Uterus (tissue), 4 donors: Measurements from ENCODE around the gene DNAAF3. TPM values are rescaled to one million over a fixed set of nuclear protein-coding genes. Genes with fewer than 3 reads are reported as not detected.

Experiments
- DNase-seq, 2 donors: peaks; one replicate each; pipeline ENCODE4 v3.0.0-alpha.2; 2019 to 2020
- H3K27ac ChIP-seq, 2 donors: fragments of 200-600 bp; sonication (generic); 1 replicate in 1 of 2; 2 replicates in 1 of 2; pipeline ENCODE4 v1.5.1; 2016 to 2018
- H3K27me3 ChIP-seq, 2 donors: fragments of 200-600 bp; sonication (generic); one replicate each; pipeline ENCODE4 v1.5.1; 2018 to 2019; ENCODE audit warnings: control low read depth in 1 of 2
- H3K36me3 ChIP-seq, 2 donors: fragments of 200-600 bp; sonication (generic); one replicate each; pipeline ENCODE4 v1.5.1; 2019; ENCODE audit warnings: control low read depth in 1 of 2
- H3K4me1 ChIP-seq, 2 donors: fragments of 200-600 bp; sonication (generic); one replicate each; pipeline ENCODE4 v1.5.1; 2018 to 2019; ENCODE audit warnings: control low read depth in 1 of 2
- H3K4me3 ChIP-seq, 2 donors: fragments of 200-600 bp; sonication (generic); 1 replicate in 1 of 2; 2 replicates in 1 of 2; pipeline ENCODE4 v1.5.1; 2018 to 2019; ENCODE audit warnings: mild to moderate bottlenecking in 1 of 2
- H3K9me3 ChIP-seq, 2 donors: fragments of 200-600 bp; sonication (generic); one replicate each; pipeline ENCODE4 v1.5.1; 2019; ENCODE audit warnings: control low read depth in 1 of 2
- POLR2A ChIP-seq, 2 donors: fragments of 450-650 bp; IDR thresholded peaks; one replicate each; pipeline ENCODE4 v1.6.1; 2016; ENCODE audit warnings: antibody characterized with exemption in 2 of 2, mild to moderate bottlenecking in 1 of 2, moderate library complexity in 1 of 2
- intact Hi-C: fragments of 100-400 bp; cut with DNase I; formaldehyde crosslinking; loops from one replicate; pipeline ENCODE4 v1.15.1; 2023; ENCODE audit warnings: low total_unique reads
- total RNA-seq, 4 donors: library from RNA; depleted of rRNA in 3 of 4; stranded (reverse); fragments of >200 nt in 3 of 4; gene quantifications; one replicate each; pipeline versions ENCODE4 v1.1.0 to v1.2.4, GENCODE V29; 2014 to 2023
- TF ChIP-seq, protein P1 (sequence below), 4 experiments: fragments of 200-600 bp in 2 of 4; fragments of 450-650 bp in 2 of 4; sonication (generic) in 2 of 4; IDR thresholded peaks; one replicate each; pipeline ENCODE4 v1.5.1; 2016 to 2019; ENCODE audit warnings: antibody characterized with exemption in 4 of 4, mild to moderate bottlenecking in 2 of 4, moderate library complexity in 1 of 4
- donor health status: DM: yes; HTN: yes; CAD: no.

Gene DNAAF3
- total RNA-seq, 4 donors from 2014 or later: 3.1 to 4.4 (median 3.9) TPM; not detected in 1

DNA sequence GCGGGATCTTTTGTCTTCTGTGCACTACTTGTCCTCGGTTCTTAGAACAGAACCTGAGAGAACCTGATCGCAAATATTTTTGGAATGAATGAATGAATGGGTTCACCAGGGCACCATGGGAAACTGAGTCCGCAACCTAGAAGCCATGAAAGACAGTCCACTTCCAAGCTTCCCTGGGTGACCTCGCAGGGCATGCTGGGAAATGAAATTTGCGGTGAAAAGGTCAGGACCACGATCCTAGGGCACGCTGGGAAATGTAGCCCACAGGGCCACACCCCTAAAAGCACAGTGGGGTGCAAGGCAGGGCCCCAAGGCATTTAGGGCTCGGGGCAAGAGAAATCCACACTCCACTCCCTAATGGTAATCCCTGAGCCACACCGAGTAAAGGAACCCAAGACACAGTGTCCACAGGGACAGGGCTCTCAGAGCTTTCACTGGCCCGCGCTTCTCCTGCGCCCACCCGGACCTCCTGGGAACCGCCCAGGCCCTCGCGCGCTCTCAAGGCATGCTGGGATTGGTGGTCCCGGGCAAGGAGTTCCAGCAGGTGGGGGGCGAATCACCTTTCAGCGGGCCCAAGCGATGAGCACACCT, 47.9 kb downstream of the DNAAF3 start:
- H3K36me3 ChIP-seq: no peaks in the 10 kb centered on the region
- no peaks in the 10 kb centered on the region for H3K9me3 ChIP-seq
- H3K4me1 ChIP-seq: peaks cover 13 to 20% of the 10 kb centered on the region in 2 donors
- peak in 1 of 2 donors; percentile 46 for DNase-seq
- intact Hi-C loops: loop anchor here (10.0 kb wide), 1 partner anchor 526 kb away; the partner anchor contains the start of genes CCDC106, ZNF580 and ZNF581
- no peaks in the 10 kb centered on the region for H3K27me3 ChIP-seq
- TF ChIP-seq POLR2A (IDR thresholded peaks at IDR 0.05): no peak
- TF ChIP-seq, protein P1, sequence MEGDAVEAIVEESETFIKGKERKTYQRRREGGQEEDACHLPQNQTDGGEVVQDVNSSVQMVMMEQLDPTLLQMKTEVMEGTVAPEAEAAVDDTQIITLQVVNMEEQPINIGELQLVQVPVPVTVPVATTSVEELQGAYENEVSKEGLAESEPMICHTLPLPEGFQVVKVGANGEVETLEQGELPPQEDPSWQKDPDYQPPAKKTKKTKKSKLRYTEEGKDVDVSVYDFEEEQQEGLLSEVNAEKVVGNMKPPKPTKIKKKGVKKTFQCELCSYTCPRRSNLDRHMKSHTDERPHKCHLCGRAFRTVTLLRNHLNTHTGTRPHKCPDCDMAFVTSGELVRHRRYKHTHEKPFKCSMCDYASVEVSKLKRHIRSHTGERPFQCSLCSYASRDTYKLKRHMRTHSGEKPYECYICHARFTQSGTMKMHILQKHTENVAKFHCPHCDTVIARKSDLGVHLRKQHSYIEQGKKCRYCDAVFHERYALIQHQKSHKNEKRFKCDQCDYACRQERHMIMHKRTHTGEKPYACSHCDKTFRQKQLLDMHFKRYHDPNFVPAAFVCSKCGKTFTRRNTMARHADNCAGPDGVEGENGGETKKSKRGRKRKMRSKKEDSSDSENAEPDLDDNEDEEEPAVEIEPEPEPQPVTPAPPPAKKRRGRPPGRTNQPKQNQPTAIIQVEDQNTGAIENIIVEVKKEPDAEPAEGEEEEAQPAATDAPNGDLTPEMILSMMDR (IDR thresholded peaks at IDR 0.05): no peak
- H3K27ac ChIP-seq: peak overlapping the region; percentile 78 to 100
- H3K4me3 ChIP-seq: peak overlapping the region; percentile 48 to 75

DNA sequence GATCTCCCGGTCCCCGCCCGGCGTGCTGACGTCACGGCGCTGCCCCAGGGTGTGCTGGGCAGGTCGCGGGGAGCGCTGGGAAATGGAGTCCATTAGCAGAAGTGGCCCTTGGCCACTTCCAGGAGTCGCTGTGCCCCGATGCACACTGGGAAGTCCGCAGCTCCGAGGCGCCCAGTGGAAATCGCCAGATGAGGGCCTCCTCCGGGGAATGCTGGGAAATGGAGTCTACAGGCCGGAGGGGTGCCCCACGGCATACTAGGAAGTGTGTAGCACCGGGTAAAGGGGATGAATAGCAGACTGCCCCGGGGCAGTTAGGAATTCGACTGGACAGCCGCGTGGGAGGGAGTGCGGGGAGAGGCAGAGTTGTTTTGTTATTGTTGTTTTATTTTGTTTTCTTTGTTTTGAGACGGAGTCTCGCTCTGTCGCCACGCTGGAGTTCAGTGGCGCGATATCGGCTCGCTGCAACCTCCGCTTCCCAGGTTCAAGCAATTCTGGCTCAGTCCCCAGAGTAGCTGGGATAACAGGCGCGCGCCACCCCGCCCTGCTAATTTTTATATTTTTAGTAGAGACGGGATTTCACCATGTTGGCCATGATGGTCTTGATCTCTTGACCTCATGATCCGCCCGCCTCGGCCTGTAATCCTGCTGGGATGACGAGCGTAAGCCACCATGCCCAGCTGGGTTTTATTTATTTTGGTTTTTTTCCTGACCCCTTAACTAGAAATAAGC, 48.6 kb downstream of the DNAAF3 start:
- TF ChIP-seq, protein P1 (IDR thresholded peaks at IDR 0.05): peak in 2 of 4 experiments; percentile 22 to 39
- peak in 1 of 2 donors; percentile 33 for TF ChIP-seq POLR2A (IDR thresholded peaks at IDR 0.05)
- no peaks in the 10 kb centered on the region for H3K27me3 ChIP-seq
- peak; percentile 98 to 99 for DNase-seq
- intact Hi-C loops: loop anchor here (10.0 kb wide), 1 partner anchor 527 kb away; the partner anchor contains the start of genes CCDC106, ZNF580 and ZNF581
- H3K9me3 ChIP-seq: no peaks in the 10 kb centered on the region
- peak overlapping the region; percentile 48 to 75 for H3K4me3 ChIP-seq
- H3K27ac ChIP-seq: peak overlapping the region; percentile 78 to 100
- peaks cover 13 to 26% of the 10 kb centered on the region in 2 donors for H3K4me1 ChIP-seq
- no peaks in the 10 kb centered on the region for H3K36me3 ChIP-seq

DNA sequence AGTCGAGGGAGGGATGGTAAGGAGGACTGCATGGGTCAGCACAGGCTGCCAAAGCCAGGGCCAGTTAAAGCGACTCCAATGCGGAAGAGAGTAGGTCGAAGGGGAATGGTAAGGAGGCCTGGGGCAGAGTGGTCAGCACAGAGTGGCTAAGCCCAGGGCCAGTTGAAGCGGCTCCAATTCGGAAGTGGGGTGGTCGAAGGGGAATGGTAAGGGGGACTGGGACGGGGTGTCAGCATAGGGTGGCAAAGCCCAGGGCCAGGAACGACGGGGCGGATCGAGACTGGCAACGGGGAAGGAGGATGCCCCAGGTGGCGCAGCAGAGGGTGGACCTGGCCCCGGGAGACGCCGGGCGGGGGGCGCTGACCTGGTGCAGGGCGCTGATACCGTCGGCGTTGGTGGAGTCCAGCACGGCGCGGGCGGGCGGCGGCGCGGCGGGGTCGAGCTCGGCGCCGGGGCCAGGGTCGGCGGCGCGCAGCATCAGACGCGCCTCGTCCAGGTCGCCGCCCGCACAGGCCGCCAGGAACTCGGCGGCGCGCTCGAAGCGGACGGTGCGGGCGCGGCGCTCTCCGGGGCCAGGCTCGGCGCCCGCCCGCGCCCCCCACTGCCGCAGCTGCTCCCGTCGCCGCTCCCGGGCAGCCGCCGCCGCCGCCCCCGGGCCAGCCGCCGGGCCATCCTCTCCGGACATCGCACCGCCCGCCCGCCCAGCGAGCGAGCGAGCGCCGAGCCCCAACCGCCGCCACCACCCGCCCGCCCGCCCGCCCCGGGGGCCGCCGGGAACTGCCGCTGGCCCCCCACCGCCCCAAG, 49.4 kb downstream of the DNAAF3 start, which contains the start of gene PPP1R12C:
Gene PPP1R12C (minus strand): TSS at position 779 of the 804 bp plus-strand sequence. CDS start 94 bp downstream, at position 685.
- H3K27ac ChIP-seq: peak within 1 kb of the TSS; percentile 97 to 100
- intact Hi-C loops: loop anchor here (10.0 kb wide), 1 partner anchor 528 kb away; the partner anchor contains the start of genes CCDC106, ZNF580 and ZNF581
- peak in 1 of 2 donors; percentile 60 for TF ChIP-seq POLR2A (IDR thresholded peaks at IDR 0.05)
- TF ChIP-seq, protein P1 (IDR thresholded peaks at IDR 0.05): no peak
- no peaks in the 10 kb centered on the region for H3K9me3 ChIP-seq
- peak; percentile 42 to 47 for DNase-seq
- H3K4me3 ChIP-seq: peak within 1 kb of the TSS; percentile 75 to 80
- no peaks in the 10 kb centered on the region for H3K27me3 ChIP-seq
- H3K4me1 ChIP-seq: peaks cover 13 to 32% of the 10 kb centered on the region in 2 donors
- no peaks in the 10 kb centered on the region for H3K36me3 ChIP-seq

DNA sequence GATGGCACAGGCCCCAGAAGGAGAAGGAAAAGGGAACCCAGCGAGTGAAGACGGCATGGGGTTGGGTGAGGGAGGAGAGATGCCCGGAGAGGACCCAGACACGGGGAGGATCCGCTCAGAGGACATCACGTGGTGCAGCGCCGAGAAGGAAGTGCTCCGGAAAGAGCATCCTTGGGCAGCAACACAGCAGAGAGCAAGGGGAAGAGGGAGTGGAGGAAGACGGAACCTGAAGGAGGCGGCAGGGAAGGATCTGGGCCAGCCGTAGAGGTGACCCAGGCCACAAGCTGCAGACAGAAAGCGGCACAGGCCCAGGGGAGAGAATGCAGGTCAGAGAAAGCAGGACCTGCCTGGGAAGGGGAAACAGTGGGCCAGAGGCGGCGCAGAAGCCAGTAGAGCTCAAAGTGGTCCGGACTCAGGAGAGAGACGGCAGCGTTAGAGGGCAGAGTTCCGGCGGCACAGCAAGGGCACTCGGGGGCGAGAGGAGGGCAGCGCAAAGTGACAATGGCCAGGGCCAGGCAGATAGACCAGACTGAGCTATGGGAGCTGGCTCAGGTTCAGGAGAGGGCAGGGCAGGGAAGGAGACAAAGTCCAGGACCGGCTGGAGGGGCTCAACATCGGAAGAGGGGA, 50.1 kb downstream of the DNAAF3 start:
- Histone ChIP-seq H3K9me3 (no peaks in the 10 kb centered on the region), H3K27ac (peak overlapping the region; percentile 97 to 100), H3K4me3 (peak overlapping the region; percentile 75 to 80), H3K27me3 (no peaks in the 10 kb centered on the region), H3K4me1 (peaks cover 13 to 38% of the 10 kb centered on the region in 2 donors), H3K36me3 (no peaks in the 10 kb centered on the region)
- peak; percentile 72 to 73 for DNase-seq
- TF ChIP-seq, protein P1 (IDR thresholded peaks at IDR 0.05): no peak
- TF ChIP-seq POLR2A (IDR thresholded peaks at IDR 0.05): peak; percentile 27 to 44
- intact Hi-C loops: loop anchor here (10.0 kb wide), 1 partner anchor 528 kb away; the partner anchor contains the start of genes CCDC106, ZNF580 and ZNF581
